ENCODE data around the gene SMU1.

Gene SMU1

GRCh38 chr9:33051144-33051543 is 25.3 kb downstream of the SMU1 start:
- no peak for DNase-seq (ENCODE audit: extremely low read depth, insufficient read length)
- Histone ChIP-seq H3K4me3 (replicated peaks; ENCODE audit: low read depth, low read length) (no peak overlapping the region), H3K36me3 (ENCODE audit: control insufficient read depth, insufficient read depth, low read length) (peaks cover 15% of the 10 kb centered on the region), H3K27me3 (replicated peaks; ENCODE audit: control insufficient read depth, insufficient read depth, low read length) (no peaks in the 10 kb centered on the region)
- TF ChIP-seq CTCF (IDR thresholded peaks at IDR 0.05; ENCODE audit: insufficient read depth, low read length, poor library complexity, severe bottlenecking), result no peak

GRCh38 chr9:33049680-33050361 is 26.7 kb downstream of the SMU1 start:
- TF ChIP-seq CTCF (IDR thresholded peaks at IDR 0.05; ENCODE audit: insufficient read depth, low read length, poor library complexity, severe bottlenecking), result no peak
- Histone ChIP-seq H3K27me3 (replicated peaks; ENCODE audit: control insufficient read depth, insufficient read depth, low read length) (no peaks in the 10 kb centered on the region), H3K36me3 (ENCODE audit: control insufficient read depth, insufficient read depth, low read length) (peaks cover 11% of the 10 kb centered on the region), H3K4me3 (replicated peaks; ENCODE audit: low read depth, low read length) (no peak overlapping the region)
- no peak for DNase-seq (ENCODE audit: extremely low read depth, insufficient read length)

- no peak for DNase-seq (ENCODE audit: extremely low read depth, insufficient read length)
- Histone ChIP-seq H3K36me3 (ENCODE audit: control insufficient read depth, insufficient read depth, low read length) (peaks cover 4% of the 10 kb centered on the region), H3K27me3 (replicated peaks; ENCODE audit: control insufficient read depth, insufficient read depth, low read length) (no peaks in the 10 kb centered on the region), H3K4me3 (replicated peaks; ENCODE audit: low read depth, low read length) (no peak overlapping the region)
- TF ChIP-seq CTCF (IDR thresholded peaks at IDR 0.05; ENCODE audit: insufficient read depth, low read length, poor library complexity, severe bottlenecking), result no peak
These were observed 28.4 kb downstream of the SMU1 start for GRCh38 chr9:33048054-33048465.

GRCh38 chr9:33046061-33046460 is 30.4 kb downstream of the SMU1 start:
- Histone ChIP-seq H3K27me3 (replicated peaks; ENCODE audit: control insufficient read depth, insufficient read depth, low read length) (no peaks in the 10 kb centered on the region), H3K36me3 (ENCODE audit: control insufficient read depth, insufficient read depth, low read length) (no peaks in the 10 kb centered on the region; the same call in none of the 2 replicates), H3K4me3 (replicated peaks; ENCODE audit: low read depth, low read length) (no peak overlapping the region)
- DNase-seq (ENCODE audit: extremely low read depth, insufficient read length), result no peak
- no peak for TF ChIP-seq CTCF (IDR thresholded peaks at IDR 0.05; ENCODE audit: insufficient read depth, low read length, poor library complexity, severe bottlenecking)

- DNase-seq (ENCODE audit: extremely low read depth, insufficient read length), result no peak
- no peak for TF ChIP-seq CTCF (IDR thresholded peaks at IDR 0.05; ENCODE audit: insufficient read depth, low read length, poor library complexity, severe bottlenecking)
- no peaks in the 10 kb centered on the region for H3K27me3 ChIP-seq (replicated peaks; ENCODE audit: control insufficient read depth, insufficient read depth, low read length)
- no peaks in the 10 kb centered on the region; the same call in none of the 2 replicates for H3K36me3 ChIP-seq (ENCODE audit: control insufficient read depth, insufficient read depth, low read length)
- peak overlapping the region; percentile 75 for H3K4me3 ChIP-seq (replicated peaks; ENCODE audit: low read depth, low read length)
These were observed 31.7 kb downstream of the SMU1 start for GRCh38 chr9:33044677-33045282.
